Breast epithelium (tissue), 4 donors: Measurements from ENCODE around the gene COL18A1. TPM values are rescaled to one million over a fixed set of nuclear protein-coding genes. Genes with fewer than 3 reads are reported as not detected.

Experiments
- DNase-seq, 2 donors: peaks; one replicate each; pipeline ENCODE4 v3.0.0-alpha.2; 2019; ENCODE audit warnings: low spot score in 2 of 2
- H3K27ac ChIP-seq, 2 donors: fragments of 200-600 bp; sonication (generic) in 1 of 2; one replicate each; pipeline ENCODE4 v1.5.1; 2016 to 2019; ENCODE audit warnings: mild to moderate bottlenecking in 1 of 2
- H3K27me3 ChIP-seq, 2 donors: fragments of 200-600 bp; sonication (generic) in 1 of 2; one replicate each; pipeline versions ENCODE4 v1.5.1 to v1.6.0; 2017 to 2019; ENCODE audit warnings: control low read depth in 1 of 2, mild to moderate bottlenecking in 1 of 2
- H3K36me3 ChIP-seq: fragments of 200-600 bp; one replicate; pipeline ENCODE4 v1.5.1; 2019
- H3K4me1 ChIP-seq, 2 donors: fragments of 200-600 bp; sonication (generic); one replicate each; pipeline ENCODE4 v1.5.1; 2016 to 2019; ENCODE audit warnings: control low read depth in 1 of 2
- H3K4me3 ChIP-seq, 3 donors: fragments of 200-600 bp; sonication (generic); 1 replicate in 2 of 3; 2 replicates in 1 of 3; pipeline ENCODE4 v1.5.1; 2016 to 2019; ENCODE audit warnings: mild to moderate bottlenecking in 3 of 3, moderate library complexity in 2 of 3
- H3K9me3 ChIP-seq, 2 donors: fragments of 200-600 bp; sonication (generic) in 1 of 2; one replicate each; pipeline ENCODE4 v1.5.1; 2016 to 2019; ENCODE audit warnings: control low read depth in 1 of 2
- CTCF ChIP-seq, 3 donors: fragments of 450-650 bp; IDR thresholded peaks; one replicate each; pipeline ENCODE4 v1.5.1; 2016 to 2017; ENCODE audit warnings: antibody characterized with exemption in 3 of 3, mild to moderate bottlenecking in 3 of 3, moderate library complexity in 3 of 3
- POLR2A ChIP-seq: fragments of 450-650 bp; IDR thresholded peaks from one replicate; pipeline ENCODE4 v1.6.1; 2016; ENCODE audit warnings: antibody characterized with exemption, mild to moderate bottlenecking, moderate library complexity
- POLR2AphosphoS5 ChIP-seq, 3 donors: sonication (generic); formaldehyde crosslinking; IDR thresholded peaks; one replicate each; pipeline ENCODE4 v1.6.1; 2017; ENCODE audit warnings: antibody characterized with exemption in 3 of 3
- intact Hi-C: fragments of 100-400 bp; cut with DNase I; formaldehyde crosslinking; loops from one replicate; pipeline ENCODE4 v1.15.1; 2023; ENCODE audit warnings: low total_unique reads
- total RNA-seq, 3 donors: library from RNA; depleted of rRNA; stranded (reverse); fragments of >200 nt; gene quantifications; one replicate each; pipeline ENCODE4 v1.1.0, GENCODE V29; 2016

The COL18A1 gene
- total RNA-seq, 3 donors from 2014 or later, result 48.3 to 62.9 (median 55.8) TPM

DNA sequence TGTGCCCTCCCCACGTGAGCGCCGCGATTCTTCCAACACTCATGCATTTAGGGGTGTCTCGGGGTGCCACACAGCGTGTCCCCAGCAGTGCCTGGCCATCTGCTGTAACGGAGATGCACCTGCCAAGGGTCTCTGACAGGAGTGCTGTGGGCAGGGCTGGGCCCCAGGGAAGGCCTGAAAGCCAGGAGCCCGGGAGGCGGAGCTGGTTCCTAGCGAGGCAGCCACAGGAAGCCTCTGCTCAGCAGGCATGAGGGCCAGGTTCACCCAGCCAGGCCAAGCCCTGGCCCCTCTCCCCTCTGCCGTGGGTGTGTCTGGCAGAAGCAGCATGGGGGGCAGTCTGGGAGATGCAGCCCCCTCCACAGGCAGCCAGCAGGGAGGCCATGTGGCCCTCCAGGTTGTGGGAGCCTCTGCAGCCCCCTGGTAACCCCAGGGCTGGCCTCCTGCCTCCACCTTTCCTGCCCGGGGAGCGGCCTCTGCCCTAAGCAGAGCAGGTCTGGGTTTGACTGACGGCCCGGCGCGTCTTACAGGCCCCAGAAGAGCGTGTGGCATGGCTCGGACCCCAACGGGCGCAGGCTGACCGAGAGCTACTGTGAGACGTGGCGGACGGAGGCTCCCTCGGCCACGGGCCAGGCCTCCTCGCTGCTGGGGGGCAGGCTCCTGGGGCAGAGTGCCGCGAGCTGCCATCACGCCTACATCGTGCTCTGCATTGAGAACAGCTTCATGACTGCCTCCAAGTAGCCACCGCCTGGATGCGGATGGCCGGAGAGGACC lies 106.9 kb downstream of the COL18A1 start:
- Histone ChIP-seq H3K4me3 (no peak overlapping the region), H3K9me3 (no peaks in the 10 kb centered on the region), H3K4me1 (peaks cover 0 to 20% of the 10 kb centered on the region in 2 donors), H3K27ac (peak overlapping the region; percentile 8 to 76), H3K36me3 (no peaks in the 10 kb centered on the region), H3K27me3 (no peaks in the 10 kb centered on the region)
- DNase-seq, result no peak
- intact Hi-C loops, result no loop called here
- TF ChIP-seq CTCF (IDR thresholded peaks at IDR 0.05), result no peak

- no peaks in the 10 kb centered on the region for H3K36me3 ChIP-seq
- H3K27ac ChIP-seq, result peak overlapping the region; percentile 76 to 85
- H3K9me3 ChIP-seq, result no peaks in the 10 kb centered on the region
- intact Hi-C loops, result no loop called here
- H3K4me1 ChIP-seq, result peaks cover 0 to 20% of the 10 kb centered on the region in 2 donors
- no peak for TF ChIP-seq POLR2AphosphoS5 (IDR thresholded peaks at IDR 0.05)
- TF ChIP-seq CTCF (IDR thresholded peaks at IDR 0.05), result no peak
- TF ChIP-seq POLR2A, result no peak
- no peak overlapping the region for H3K4me3 ChIP-seq
- DNase-seq, result no peak
- H3K27me3 ChIP-seq, result no peaks in the 10 kb centered on the region
Observed at GRCh38 chr21:45512626-45513002, 107.6 kb downstream of the COL18A1 start.

GRCh38 chr21:45513003-45513717 lies 108.2 kb downstream of the COL18A1 start:
- Histone ChIP-seq H3K4me1 (peaks cover 0 to 20% of the 10 kb centered on the region in 2 donors), H3K27ac (peak overlapping the region; percentile 76 to 85), H3K4me3 (peak overlapping the region in 1 of 3 donors; percentile 5), H3K27me3 (no peaks in the 10 kb centered on the region), H3K36me3 (no peaks in the 10 kb centered on the region), H3K9me3 (no peaks in the 10 kb centered on the region)
- TF ChIP-seq POLR2AphosphoS5 (IDR thresholded peaks at IDR 0.05), result peak in 2 of 3 donors; percentile 12 to 40
- TF ChIP-seq POLR2A, result no peak
- intact Hi-C loops, result no loop called here
- peak; percentile 81 to 82 for DNase-seq

- TF ChIP-seq CTCF (IDR thresholded peaks at IDR 0.05), result no peak
- no peak for TF ChIP-seq POLR2AphosphoS5 (IDR thresholded peaks at IDR 0.05)
- TF ChIP-seq POLR2A, result no peak
- peaks cover 0 to 20% of the 10 kb centered on the region in 2 donors for H3K4me1 ChIP-seq
- no peaks in the 10 kb centered on the region for H3K27me3 ChIP-seq
- intact Hi-C loops, result no loop called here
- H3K4me3 ChIP-seq, result no peak overlapping the region
- H3K9me3 ChIP-seq, result peaks cover 0 to 6% of the 10 kb centered on the region in 2 donors
- no peak for DNase-seq
- H3K27ac ChIP-seq, result peak overlapping the region; percentile 59 to 85
- no peaks in the 10 kb centered on the region for H3K36me3 ChIP-seq
Observed at GRCh38 chr21:45513741-45514310, 108.9 kb downstream of the COL18A1 start.

GRCh38 chr21:45514311-45515021 lies 109.5 kb downstream of the COL18A1 start:
- no peak for DNase-seq
- no peaks in the 10 kb centered on the region for H3K36me3 ChIP-seq
- H3K4me1 ChIP-seq, result peaks cover 0 to 20% of the 10 kb centered on the region in 2 donors
- H3K27me3 ChIP-seq, result no peaks in the 10 kb centered on the region
- intact Hi-C loops, result no loop called here
- H3K27ac ChIP-seq, result peak overlapping the region; percentile 59 to 67
- TF ChIP-seq POLR2A (no peak), POLR2AphosphoS5 (IDR thresholded peaks at IDR 0.05) (no peak), CTCF (IDR thresholded peaks at IDR 0.05) (no peak)
- H3K9me3 ChIP-seq, result peaks cover 0 to 6% of the 10 kb centered on the region in 2 donors
- no peak overlapping the region for H3K4me3 ChIP-seq
